Lower lobe of right lung (tissue), 2 donors: ENCODE results near the gene YPEL2. TPM values are rescaled to one million over a fixed set of nuclear protein-coding genes. Genes with fewer than 3 reads are reported as not detected.

Source experiments
- ATAC-seq, 2 donors: fragments of 200-7000 bp; cut with Tn5 transposase; one replicate each; pipeline ENCODE4 v1.9.1; 2020 to 2022; ENCODE audit warnings: mild to moderate bottlenecking in 2 of 2, moderate library complexity in 2 of 2
- DNase-seq: peaks from one replicate; pipeline ENCODE4 v3.0.0-alpha.2; 2020
- H3K27ac ChIP-seq: fragments of 200-600 bp; one replicate; pipeline ENCODE4 v1.8.0; 2022
- H3K27me3 ChIP-seq: fragments of 200-600 bp; one replicate; pipeline ENCODE4 v1.8.0; 2022; ENCODE audit warnings: low read depth
- H3K36me3 ChIP-seq: fragments of 200-600 bp; one replicate; pipeline ENCODE4 v1.8.0; 2022; ENCODE audit warnings: mild to moderate bottlenecking
- H3K4me1 ChIP-seq: fragments of 200-600 bp; one replicate; pipeline ENCODE4 v1.8.0; 2022
- H3K4me3 ChIP-seq: fragments of 200-600 bp; one replicate; pipeline ENCODE4 v1.8.0; 2022; ENCODE audit warnings: mild to moderate bottlenecking
- H3K9me3 ChIP-seq: fragments of 200-600 bp; one replicate; pipeline ENCODE4 v1.8.0; 2022
- CTCF ChIP-seq: fragments of 200-600 bp; IDR thresholded peaks from one replicate; pipeline ENCODE4 v1.8.0; 2022; ENCODE audit warnings: antibody characterized with exemption, mild to moderate bottlenecking
- intact Hi-C: fragments of 100-400 bp; cut with DNase I; formaldehyde crosslinking; loops from one replicate; pipeline ENCODE4 v1.11.0; 2022
- total RNA-seq: library from RNA; stranded (reverse); fragmentation: NEBNext Ultra II Directional; extraction: Animal tissue kit (Norgen Biotek cat#: 25700); gene quantifications from one replicate; pipeline ENCODE4 v1.2.1, GENCODE V29; 2021
- donor health status: DM: no; HTN: yes; CAD: no; lungs with severe emphysema.

YPEL2 gene
- total RNA-seq, 1 donor from 2014 or later: 22.9 TPM

- no peaks in the 10 kb centered on the region for H3K9me3 ChIP-seq
- DNase-seq: no peak
- intact Hi-C loops: no loop called here
- no peak for TF ChIP-seq CTCF
- peaks cover 42% of the 10 kb centered on the region for H3K4me1 ChIP-seq
- H3K4me3 ChIP-seq: no peak overlapping the region
- H3K27me3 ChIP-seq: no peaks in the 10 kb centered on the region
- H3K27ac ChIP-seq: peak overlapping the region; percentile 73
- ATAC-seq: peak; percentile 73 to 86
- H3K36me3 ChIP-seq: no peaks in the 10 kb centered on the region
Measured at GRCh38 chr17:59381716-59382570, 50.5 kb downstream of the YPEL2 start.

- no peak for DNase-seq
- Histone ChIP-seq H3K36me3 (peaks cover 4% of the 10 kb centered on the region), H3K27ac (no peak overlapping the region), H3K9me3 (no peaks in the 10 kb centered on the region), H3K4me3 (no peak overlapping the region), H3K4me1 (peaks cover 24% of the 10 kb centered on the region), H3K27me3 (no peaks in the 10 kb centered on the region)
- intact Hi-C loops: no loop called here
- no peak for TF ChIP-seq CTCF
- no peak for ATAC-seq
Measured at GRCh38 chr17:59383893-59384292, 52.4 kb downstream of the YPEL2 start.

- Histone ChIP-seq H3K4me3 (no peak overlapping the region), H3K4me1 (peaks cover 2% of the 10 kb centered on the region), H3K9me3 (no peaks in the 10 kb centered on the region), H3K27me3 (no peaks in the 10 kb centered on the region), H3K27ac (no peak overlapping the region), H3K36me3 (peaks cover 40% of the 10 kb centered on the region)
- no peak for TF ChIP-seq CTCF
- no peak for ATAC-seq
- intact Hi-C loops: no loop called here
- DNase-seq: no peak
Measured at GRCh38 chr17:59387351-59388068, 56.1 kb downstream of the YPEL2 start.

- intact Hi-C loops: no loop called here
- ATAC-seq (no peak), DNase-seq (no peak)
- Histone ChIP-seq H3K36me3 (peaks cover 46% of the 10 kb centered on the region), H3K27me3 (no peaks in the 10 kb centered on the region), H3K9me3 (no peaks in the 10 kb centered on the region), H3K4me1 (no peaks in the 10 kb centered on the region), H3K27ac (no peak overlapping the region), H3K4me3 (no peak overlapping the region)
- no peak for TF ChIP-seq CTCF
Measured at GRCh38 chr17:59388069-59388556, 56.7 kb downstream of the YPEL2 start.

GRCh38 chr17:59389066-59389465, 57.6 kb downstream of the YPEL2 start:
- TF ChIP-seq CTCF: no peak
- intact Hi-C loops: no loop called here
- Histone ChIP-seq H3K27me3 (no peaks in the 10 kb centered on the region), H3K36me3 (peaks cover 46% of the 10 kb centered on the region), H3K27ac (no peak overlapping the region), H3K4me1 (no peaks in the 10 kb centered on the region), H3K9me3 (no peaks in the 10 kb centered on the region), H3K4me3 (no peak overlapping the region)
- ATAC-seq (no peak), DNase-seq (no peak)
